ENCODE measurements around the gene ATAD1.
"Not testable (repeated sequence)": the region's sequence is repeated elsewhere in the genome, so short reads cannot be mapped to it uniquely, and the experiment has no call there.

ATAD1 gene

DNA sequence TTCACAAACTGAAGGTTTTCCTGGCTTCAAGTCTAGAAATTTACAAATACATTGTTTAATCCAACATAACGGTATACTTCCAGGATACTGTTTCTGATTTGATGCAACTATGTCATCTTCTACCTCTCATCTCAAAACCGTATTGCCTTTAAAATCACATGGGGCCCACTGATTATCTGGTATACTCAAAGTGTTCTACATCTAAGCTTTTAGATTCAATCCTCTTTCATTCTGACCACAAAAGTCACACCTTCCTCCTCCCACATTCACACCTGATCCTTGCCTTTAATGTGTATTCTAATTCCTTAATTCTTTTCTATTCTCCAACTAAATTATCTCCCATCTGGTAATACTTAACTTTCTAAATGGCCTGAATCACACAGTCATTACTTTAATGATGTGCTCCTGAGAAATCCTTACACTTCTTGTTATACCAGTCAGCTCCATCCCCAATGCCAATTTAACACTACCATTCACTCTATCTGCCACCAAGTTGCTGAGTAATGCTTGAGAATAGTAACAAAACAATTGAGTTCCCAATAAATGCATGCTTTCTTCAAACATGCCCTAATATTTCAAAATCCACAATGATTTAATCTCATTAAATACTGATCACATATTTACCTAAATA is 13.0 kb downstream of the ATAD1 start:
- H3K4me3 ChIP-seq (ENCODE audit: low read depth, low read length), result no peak overlapping the region

DNA sequence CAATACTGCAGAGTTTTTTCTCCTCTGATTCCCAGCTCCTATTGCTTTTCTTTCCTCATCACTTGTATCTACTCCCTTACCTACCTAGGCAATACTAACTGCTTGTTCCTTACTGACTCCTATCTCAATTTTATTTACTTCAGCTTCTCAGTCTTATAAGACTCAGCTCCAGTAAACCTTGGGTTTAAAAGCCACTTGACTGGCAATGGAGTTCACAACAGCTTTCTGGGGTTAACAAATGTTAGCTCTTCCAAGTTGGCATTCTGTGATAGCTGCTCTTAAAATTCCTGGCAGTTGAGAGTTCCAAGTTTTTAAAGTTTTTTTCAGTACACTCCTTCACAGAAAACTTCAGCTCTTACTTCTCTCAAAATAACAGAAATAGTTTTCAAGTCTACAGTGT is 14.2 kb downstream of the ATAD1 start:
- H3K4me3 ChIP-seq (ENCODE audit: low read depth, low read length), result no peak overlapping the region

DNA sequence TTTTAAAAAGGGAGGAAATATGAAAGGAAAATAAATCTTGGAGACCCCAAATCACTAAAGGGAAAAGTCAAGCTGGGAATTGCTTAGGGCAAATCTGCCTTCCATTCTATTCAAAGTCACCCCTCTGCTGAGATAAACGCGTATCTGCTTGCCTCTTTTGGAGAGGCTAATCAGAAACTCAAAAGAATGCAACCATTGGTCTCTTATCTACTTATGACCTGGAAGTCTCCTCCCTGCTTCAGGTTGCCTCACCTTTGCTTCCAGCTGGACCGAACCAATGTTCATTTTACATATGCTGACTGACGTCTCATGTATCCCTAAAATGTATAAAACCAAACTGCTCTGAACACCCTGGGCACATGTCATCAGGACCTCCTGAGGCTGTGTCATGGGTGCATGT is 14.7 kb downstream of the ATAD1 start:
- H3K4me3 ChIP-seq (ENCODE audit: low read depth, low read length), result no peak overlapping the region

DNA sequence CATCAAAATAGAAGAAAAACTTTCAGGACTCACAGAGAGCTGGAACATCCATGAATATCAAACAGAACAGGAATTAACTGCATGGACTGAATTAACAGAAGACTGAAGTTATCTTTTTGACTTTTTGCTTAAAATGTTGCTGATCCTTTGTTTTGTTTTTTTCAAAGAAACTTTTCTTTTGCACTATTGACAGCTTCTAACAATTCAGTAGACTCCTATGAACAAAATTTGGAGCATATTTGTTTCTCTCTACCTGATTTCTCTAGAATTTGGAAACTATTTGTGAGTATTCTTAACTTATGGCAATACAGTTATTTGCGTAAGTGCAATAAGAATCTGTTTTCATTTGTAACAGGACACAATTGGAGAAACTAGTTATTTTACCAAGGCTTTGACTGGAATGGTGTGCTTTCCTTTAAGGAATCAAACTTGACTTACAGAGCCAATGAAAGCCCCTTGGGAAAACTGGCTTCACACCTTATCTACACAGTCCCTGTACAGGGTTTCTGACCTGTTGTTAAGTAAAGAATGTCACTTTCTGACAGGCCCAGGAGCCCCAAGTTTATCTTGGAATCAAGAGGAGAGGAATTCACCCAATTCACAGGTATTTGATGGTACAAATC is 16.1 kb downstream of the ATAD1 start:
- H3K4me3 ChIP-seq (ENCODE audit: low read depth, low read length), result not testable (repeated sequence)

DNA sequence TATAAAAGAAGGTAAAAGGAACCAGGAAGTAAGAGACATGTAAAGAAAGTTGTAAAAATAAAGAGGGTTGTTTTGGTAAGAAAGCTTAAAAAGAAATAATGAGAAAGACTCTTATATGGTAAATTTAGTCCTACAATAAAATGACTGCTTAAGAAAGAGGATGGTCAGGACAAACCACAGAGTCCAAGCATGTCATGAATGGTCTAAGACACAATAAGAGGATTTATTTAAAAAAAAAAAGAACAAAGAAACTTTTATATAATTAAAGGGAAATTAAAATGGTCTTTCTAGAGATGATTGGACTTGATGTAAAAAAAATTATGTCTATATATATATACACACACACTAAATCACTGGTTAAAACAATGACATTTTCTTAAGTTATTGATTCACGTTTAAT is 18.2 kb downstream of the ATAD1 start:
- no peak overlapping the region for H3K4me3 ChIP-seq (ENCODE audit: low read depth, low read length)

DNA sequence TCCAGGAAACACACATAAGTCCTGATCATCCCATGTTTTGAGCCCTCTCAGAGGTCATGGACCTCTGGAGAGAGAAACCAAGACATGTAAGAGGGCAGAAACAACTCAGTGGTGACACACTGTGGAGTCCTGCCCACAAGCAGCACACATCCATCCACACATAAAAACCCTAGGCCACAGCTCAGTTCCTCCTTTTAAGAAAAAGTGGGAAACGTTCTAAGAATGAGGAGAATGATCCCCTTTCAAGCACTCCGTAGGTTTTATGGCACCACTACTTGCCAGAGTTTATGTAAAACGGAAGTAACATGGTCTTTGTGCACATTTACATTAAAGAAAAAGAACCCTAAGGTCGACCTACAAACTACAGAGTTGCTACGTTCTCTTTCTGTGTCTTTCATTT is 19.9 kb downstream of the ATAD1 start:
- H3K4me3 ChIP-seq (ENCODE audit: low read depth, low read length), result no peak overlapping the region

DNA sequence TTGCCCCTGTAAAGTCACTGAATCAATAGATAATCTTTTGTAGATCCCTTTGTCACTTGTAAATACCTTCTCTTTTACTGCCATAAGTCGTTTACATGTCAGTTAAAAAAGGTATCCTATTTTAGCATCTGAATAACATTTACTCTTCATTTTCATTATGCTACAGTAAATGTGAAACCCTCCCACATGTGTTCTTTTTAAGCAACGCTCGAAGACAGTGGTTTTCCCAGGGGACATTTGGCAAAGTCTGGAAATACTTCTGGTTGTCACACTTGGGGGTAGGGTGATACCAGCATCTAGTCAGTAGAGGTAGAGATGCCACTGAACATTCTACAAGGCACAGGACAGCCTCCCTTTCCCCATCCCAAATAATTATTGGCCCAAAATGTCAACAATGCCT is 23.7 kb downstream of the ATAD1 start:
- H3K4me3 ChIP-seq (ENCODE audit: low read depth, low read length), result no peak overlapping the region

DNA sequence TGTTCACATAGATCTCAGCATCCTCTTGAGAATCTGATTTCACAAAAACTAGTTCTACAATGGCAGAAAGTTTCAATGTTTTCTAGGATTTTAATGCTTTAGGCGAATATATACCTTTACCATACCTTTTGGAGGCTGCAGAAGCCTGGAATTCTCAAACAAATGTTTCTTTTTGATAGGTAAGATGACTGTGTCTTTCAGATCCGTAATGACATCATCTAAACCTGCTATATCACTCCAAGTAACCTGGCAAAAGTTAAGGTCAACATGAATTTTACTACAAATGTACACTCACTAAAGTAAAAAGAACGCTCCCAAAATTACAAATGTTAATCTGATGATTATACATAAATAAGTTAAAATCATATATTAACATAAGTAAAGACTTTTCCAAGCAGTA is 27.8 kb downstream of the ATAD1 start:
- no peak overlapping the region for H3K4me3 ChIP-seq (ENCODE audit: low read depth, low read length)

DNA sequence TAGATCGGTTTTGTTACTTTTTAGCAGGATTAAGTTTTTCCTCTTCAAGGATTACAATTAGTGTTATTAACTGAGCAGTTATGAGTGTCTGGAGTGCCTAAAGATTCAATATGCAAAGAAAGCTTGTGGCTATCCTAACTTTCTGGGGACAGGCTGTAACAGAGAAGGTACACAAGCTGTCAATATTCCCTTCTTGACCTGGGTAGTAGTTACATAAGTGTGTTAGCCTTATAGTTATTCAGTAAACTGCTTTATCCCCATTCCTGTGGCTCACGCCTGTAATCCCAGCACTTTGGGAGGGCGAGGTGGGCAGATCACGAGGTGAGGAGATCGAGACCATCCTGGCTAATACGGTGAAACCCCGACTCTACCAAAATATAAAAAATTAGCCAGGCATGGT is 31.6 kb downstream of the ATAD1 start:
- no peak overlapping the region for H3K4me3 ChIP-seq (ENCODE audit: low read depth, low read length)

DNA sequence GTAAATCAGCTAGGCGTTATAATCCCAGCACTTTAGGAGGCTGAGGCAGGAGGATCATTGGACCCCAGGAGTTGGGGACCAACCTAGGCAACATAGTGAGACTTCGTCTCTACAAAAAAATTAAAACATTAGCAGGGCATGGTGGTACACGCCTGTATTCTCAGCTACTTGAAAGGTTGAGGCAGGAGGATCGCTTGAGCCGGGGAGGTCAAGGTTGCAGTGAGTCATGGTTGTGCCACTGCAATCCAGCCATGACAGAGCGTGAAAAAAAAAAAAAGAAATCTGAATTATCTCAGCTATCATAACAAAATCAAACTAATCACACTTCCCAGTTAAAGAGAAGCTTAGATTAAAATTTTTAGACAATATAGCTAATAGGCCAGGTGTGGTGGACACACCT is 35.3 kb downstream of the ATAD1 start:
- no peak overlapping the region for H3K4me3 ChIP-seq (ENCODE audit: low read depth, low read length)

DNA sequence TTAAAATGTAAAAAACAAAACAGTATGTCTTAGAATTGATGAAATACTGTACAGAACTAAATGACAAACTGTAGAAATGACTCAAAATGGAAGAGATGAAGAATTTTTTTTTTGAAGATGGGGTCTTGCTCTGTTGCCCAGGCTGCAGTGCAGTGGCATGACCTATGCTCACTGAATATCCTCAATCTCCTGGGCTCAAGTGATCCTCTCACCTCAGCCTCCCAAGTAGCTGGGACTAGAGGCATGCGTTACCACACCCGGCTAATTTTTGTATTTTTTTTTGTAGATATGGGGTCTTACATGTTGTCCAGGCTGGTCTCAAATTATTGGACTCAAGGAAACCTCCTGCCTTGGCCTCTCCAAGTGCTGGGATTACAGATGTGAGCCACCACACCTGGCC is 36.5 kb downstream of the ATAD1 start:
- H3K4me3 ChIP-seq (ENCODE audit: low read depth, low read length), result no peak overlapping the region

DNA sequence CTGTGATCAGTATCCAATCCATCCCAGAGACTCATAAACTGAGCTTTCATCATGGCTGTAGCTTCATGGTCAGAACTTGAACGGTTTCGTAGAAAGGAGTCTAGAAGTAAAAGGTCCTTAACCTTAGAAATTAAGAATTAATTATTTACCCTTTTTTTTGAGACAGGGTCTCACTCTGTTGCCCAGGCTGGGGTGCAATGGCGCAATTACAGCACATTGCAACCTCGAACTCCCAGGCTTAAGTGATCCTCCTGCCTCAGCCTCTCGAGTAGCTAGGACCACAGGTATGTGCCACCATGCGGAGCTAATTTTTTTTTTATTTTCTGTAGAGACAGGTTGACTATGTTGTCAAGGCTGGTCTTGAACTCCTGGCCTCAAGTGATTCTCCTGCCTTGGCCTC is 41.7 kb downstream of the ATAD1 start:
- H3K4me3 ChIP-seq (ENCODE audit: low read depth, low read length), result no peak overlapping the region

DNA sequence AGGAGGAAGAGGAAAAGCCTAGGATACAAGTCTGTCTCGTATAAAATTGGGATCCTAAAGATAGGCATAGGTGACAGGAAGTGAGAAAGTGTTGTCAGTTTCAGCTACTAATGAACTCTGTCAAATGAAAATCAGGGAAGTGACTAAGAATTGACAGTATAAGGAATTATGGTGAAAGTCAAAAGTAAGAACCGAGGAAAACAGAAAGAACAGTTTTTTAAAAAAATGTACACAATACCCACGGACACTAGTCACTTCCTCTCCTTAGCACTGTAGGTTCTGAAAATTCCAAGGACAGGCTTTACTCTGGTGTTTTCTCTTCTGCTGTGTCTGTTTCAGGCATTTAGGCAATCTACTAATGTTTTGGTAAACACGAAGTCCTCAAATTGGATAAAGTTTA is 42.3 kb downstream of the ATAD1 start:
- H3K4me3 ChIP-seq (ENCODE audit: low read depth, low read length), result no peak overlapping the region

DNA sequence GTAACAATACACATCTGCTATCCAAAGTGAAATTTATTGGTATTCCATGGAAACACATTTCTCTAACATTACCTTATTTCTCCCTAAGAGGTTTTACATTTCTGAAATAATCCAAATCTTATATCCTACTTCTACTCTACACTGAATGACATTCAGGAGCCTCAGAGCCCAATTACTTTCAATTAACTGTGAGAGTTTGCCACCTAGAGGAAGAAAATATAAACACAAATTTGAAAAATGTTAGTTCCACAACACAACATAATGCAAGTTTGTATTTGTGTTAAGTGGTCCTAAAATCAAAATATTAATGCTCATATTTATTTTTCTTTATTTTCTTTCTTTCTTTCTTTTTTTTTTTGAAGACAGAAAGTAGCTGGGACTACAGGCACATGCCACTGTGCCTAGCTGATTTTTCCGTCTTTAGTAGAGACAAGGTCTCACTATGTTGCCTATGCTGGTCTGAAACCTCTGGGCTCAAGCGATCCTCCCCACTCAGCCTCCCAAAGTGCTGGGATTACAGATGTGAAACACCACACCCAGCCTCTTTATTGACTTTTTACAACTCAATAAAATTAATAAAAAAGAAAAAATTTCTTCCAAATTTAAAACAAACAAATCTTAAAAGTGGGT is 46.0 kb downstream of the ATAD1 start:
- no peak overlapping the region for H3K4me3 ChIP-seq (ENCODE audit: low read depth, low read length)

DNA sequence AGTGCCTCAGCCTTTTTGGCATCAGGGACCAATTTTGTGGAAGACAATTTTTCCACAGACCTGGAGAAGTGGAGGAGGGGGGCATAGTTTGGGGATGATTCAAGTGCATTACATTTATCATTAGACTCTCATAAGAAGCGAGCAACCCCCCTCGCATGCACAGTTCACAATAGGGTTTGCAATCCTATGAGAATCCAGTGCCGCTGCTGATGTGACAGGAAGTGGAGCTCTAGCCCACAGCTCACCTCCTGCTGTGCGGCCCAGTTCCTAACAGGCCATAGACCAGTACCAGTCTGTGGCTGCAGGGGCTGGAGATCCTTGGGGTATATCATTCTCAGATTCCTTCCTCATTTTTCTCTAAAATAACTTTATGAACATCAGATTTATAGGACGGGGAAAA is 50.8 kb downstream of the ATAD1 start:
- no peak overlapping the region for H3K4me3 ChIP-seq (ENCODE audit: low read depth, low read length)

DNA sequence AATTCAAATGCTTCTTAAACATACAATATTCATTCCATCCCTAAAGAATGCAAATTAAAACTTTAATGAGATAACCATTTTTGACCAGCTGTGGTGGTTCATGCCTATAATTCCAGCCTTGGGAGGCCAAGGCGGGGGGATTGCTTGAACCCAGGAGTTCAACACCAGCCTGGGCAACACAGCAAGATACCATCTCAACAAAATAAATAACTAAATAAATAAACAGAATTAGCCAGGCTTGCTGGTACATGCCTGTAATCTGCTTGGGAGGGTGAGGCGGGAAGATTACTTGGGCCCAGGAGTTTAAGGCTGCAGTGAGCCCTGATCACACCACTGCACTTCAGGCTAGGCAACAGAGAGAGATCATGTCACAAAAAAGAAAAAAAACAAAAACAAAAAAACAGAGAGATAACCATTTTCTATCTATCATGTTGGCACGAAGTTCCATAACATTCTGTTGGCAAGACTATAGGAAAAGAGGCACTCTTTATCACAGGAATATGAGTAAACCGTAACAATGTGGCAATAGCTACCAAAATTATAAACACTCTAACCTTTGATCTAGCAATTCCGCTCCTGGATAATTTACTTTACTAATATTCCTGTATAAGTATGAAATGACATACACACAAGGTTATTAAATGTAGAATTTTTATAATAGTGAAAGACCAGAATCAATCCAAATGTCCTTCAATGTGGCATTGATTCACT is 52.2 kb downstream of the ATAD1 start:
- H3K4me3 ChIP-seq (ENCODE audit: low read depth, low read length), result no peak overlapping the region

DNA sequence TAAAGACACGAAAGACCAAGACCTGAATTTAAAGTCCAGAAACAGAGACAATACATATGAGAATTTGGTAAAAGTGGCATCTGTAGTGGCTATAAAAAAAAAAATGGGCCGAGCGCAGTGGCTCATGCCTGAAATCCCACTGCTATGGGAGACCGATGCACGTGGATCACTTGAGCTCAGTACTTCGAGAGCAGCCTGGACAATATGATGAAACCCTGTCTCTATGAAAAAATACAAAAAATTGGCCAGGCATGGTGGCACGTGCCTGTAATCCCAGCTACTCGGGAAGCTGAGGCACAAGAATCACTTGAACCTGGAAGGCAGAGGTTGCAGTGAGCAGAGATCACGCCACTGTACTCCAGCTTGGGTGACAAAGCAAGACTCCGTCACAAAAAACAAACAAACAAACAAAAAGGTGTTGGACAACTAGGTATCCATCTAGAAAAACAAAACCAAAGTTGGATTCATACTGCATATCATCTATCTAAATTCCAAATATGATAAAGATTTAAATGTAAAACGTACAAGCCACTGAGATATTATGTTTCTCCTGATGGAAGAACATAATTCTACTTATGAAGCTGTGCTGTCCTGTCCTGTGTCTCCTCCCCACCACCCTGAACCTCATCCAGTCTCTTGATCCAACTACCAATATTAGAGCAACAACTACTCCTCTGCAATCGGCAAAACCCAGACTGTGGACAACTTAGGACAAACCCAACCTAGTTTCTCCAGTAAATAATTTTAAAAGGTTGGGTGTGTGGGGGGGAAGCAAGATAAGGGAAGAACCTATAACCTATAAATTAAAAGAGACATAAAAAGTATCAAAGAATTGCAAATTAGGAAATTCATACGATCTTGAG is 53.7 kb downstream of the ATAD1 start:
- H3K4me3 ChIP-seq (ENCODE audit: low read depth, low read length), result no peak overlapping the region

DNA sequence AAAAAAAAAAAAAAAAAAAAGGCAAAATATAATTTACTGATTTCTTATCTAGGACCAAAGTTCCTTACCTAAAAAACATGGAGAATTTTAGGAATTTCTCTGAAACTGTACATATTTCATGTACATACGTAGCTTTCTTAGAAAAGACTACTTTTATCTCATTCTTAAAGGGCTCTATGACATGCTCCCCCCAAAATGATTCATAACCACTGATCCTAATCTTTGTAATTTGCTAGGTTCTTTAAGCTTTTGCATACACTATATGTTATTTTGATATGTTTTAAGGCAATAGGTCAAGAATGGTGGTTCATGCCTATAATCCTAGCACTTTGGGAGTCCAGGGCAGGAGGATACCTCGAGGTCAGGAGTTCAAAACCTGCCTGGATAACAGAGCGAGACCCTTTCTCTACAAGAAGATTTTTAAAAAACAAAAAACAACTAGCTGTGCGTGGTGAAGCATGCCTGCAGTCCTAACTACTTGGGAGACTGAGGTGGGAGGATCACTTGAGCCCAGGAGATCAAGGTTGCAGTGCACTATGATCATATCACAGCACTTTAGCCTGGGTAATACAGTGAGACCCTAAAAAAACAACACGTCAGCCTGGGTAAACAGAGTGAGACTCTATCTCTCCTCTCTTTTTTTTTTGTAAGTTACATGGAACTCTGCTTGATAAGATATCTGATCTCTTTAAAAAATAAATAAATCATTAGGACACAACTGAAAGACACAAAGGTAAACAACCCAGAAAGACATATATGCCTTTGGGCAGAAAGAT is 54.8 kb downstream of the ATAD1 start:
- H3K4me3 ChIP-seq (ENCODE audit: low read depth, low read length), result no peak overlapping the region

DNA sequence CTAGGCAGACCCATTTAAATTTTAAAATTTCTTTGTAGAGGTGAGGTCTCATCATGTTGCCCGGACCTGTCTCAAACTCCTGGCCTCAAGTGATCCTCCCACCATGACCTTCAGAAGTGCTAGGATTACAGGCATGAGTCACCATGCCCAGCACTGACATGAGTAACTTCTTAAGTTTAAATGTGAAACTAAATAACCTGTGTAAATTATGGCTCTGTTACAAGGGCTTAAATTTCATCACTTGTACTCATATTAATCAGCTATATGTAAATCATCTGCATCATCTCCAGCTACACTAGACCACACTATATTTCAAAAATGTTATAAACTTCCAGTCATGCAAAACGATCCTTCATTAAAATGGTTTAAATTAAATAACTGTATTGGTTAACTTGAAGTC is 56.1 kb downstream of the ATAD1 start:
- no peak overlapping the region for H3K4me3 ChIP-seq (ENCODE audit: low read depth, low read length)

DNA sequence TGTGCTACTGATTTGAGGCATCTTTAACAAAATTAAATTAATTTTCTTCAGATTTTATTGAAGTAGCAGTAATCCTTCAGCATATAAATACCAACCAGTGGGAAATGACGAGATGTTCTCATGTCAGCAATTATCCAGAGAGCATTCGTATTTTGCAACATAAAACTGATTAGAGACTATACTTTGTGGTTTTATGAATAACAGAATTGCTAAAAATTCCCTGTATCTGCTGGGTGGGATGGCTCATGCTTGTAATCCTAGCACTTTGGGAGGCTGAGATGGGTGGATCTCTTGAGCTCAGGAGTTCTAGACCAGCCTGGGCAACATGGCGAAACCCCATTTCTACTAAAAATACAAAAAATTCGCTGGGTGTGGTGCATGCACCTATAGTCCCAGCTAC is 56.9 kb downstream of the ATAD1 start:
- no peak overlapping the region for H3K4me3 ChIP-seq (ENCODE audit: low read depth, low read length)

All from iPS-11a (cell line).